HepG2 (cell line): Measurements from ENCODE around the gene IQCH. TPM values are rescaled to one million over a fixed set of nuclear protein-coding genes. Genes with fewer than 3 reads are reported as not detected.

Experiments used
- ATAC-seq: fragments of 200-7000 bp; cut with Tn5 transposase; 3 replicates; pipeline ENCODE4 v1.9.1; 2020; ENCODE audit warnings: mild to moderate bottlenecking, moderate library complexity
- BruUV-seq: library from RNA; stranded (reverse); fragments of 400-500 nt; replicated peaks from 2 replicates; lab custom pipeline; 2021; lab: Mats Ljungman, UMichigan
- CTCF ChIA-PET: fragments of 300-600 bp; formaldehyde crosslinking; extraction: SDS; loops from one replicate; lab custom pipeline; 2021; ENCODE audit warnings: low total read pairs, inconsistent platforms, low intra/inter-chr PET ratio; lab: Yijun Ruan, JAX
- POLR2A ChIA-PET: fragments of 350-600 bp; sonication (Branson Sonifier 250); formaldehyde crosslinking; loops from one replicate; lab custom pipeline; 2020; ENCODE audit warnings: antibody characterized with exemption, inconsistent platforms; lab: Yijun Ruan, JAX
- DNase-seq: peaks from one replicate; pipeline ENCODE4 v3.0.0-alpha.2; 2015; ENCODE audit warnings: low spot score
- FAIRE-seq: peaks from 3 replicates; lab custom pipeline; 2011; peaks lifted over from hg19 to GRCh38; lab: Jason Lieb, UNC
- H2AFZ ChIP-seq: one replicate; pipeline ENCODE4 v1.6.1; 2011; ENCODE audit warnings: low read length, inconsistent platforms
- H3K27ac ChIP-seq: fragments of 300-600 bp; 3 replicates; pipeline ENCODE4 v1.8.0; 2011; ENCODE audit warnings: mixed run types, mild to moderate bottlenecking, mixed read lengths, low read length, inconsistent platforms; ENCODE audit not compliant: insufficient read depth; ENCODE audit errors: extremely low read length
- H3K27me3 ChIP-seq, 2 experiments: fragments of 200-600 bp in 1 of 2; 2 replicates in 1 of 2; 3 replicates in 1 of 2; pipeline versions ENCODE4 v1.6.0 to v1.8.0; 2011; ENCODE audit warnings: low read length in 2 of 2, mild to moderate bottlenecking in 2 of 2, moderate library complexity in 2 of 2, inconsistent platforms in 1 of 2; ENCODE audit not compliant: insufficient read depth in 2 of 2, control insufficient read depth in 1 of 2
- H3K36me3 ChIP-seq, 2 experiments: fragments of 200-600 bp in 1 of 2; replicated peaks in 1 of 2; 2 replicates in 1 of 2; 3 replicates in 1 of 2; pipeline versions ENCODE4 v1.5.1 to v1.8.0; 2011; ENCODE audit warnings: low read length in 2 of 2, inconsistent platforms in 1 of 2; ENCODE audit not compliant: insufficient read depth in 2 of 2, control insufficient read depth in 1 of 2
- H3K4me1 ChIP-seq: 2 replicates; pipeline ENCODE4 v1.5.1; 2012; ENCODE audit warnings: low read length, inconsistent platforms; ENCODE audit not compliant: insufficient read depth
- H3K4me2 ChIP-seq: 2 replicates; pipeline ENCODE4 v1.6.0; 2011; ENCODE audit warnings: low read depth, low read length, inconsistent platforms
- H3K4me3 ChIP-seq, 3 experiments: fragments of 200-600 bp in 1 of 3; sonication (generic), shearing (Covaris generic) in 1 of 3; replicated peaks in 1 of 3; 2 replicates each; pipeline ENCODE4 v1.5.1; 2011 to 2016; ENCODE audit warnings: low read length in 3 of 3, inconsistent platforms in 2 of 3, low read depth in 2 of 3, mild to moderate bottlenecking in 2 of 3, control low read depth in 1 of 3, mixed read lengths in 1 of 3; ENCODE audit not compliant: insufficient read depth in 1 of 3
- H3K79me2 ChIP-seq: one replicate; pipeline ENCODE4 v1.6.1; 2011; ENCODE audit warnings: low read length, inconsistent platforms; ENCODE audit not compliant: insufficient read depth
- H3K9ac ChIP-seq: 2 replicates; pipeline ENCODE4 v1.6.0; 2011; ENCODE audit warnings: mild to moderate bottlenecking, low read depth, low read length, inconsistent platforms; ENCODE audit not compliant: insufficient read depth
- H3K9me3 ChIP-seq: 2 replicates; pipeline ENCODE4 v1.5.1; 2012; ENCODE audit warnings: mild to moderate bottlenecking, low read length
- H4K20me1 ChIP-seq: 2 replicates; pipeline ENCODE4 v1.6.0; 2011; ENCODE audit warnings: inconsistent platforms, mild to moderate bottlenecking, low read length, moderate library complexity; ENCODE audit not compliant: insufficient read depth
- ELF1 ChIP-seq: sonication (generic); formaldehyde crosslinking; IDR thresholded peaks from 2 replicates; pipeline ENCODE4 v1.4.0; 2020; ENCODE audit warnings: missing genetic modification reagents
- FOXK2 ChIP-seq: fragments of 450-650 bp; IDR thresholded peaks from 2 replicates; pipeline ENCODE4 v1.6.1; 2016
- KMT2B ChIP-seq: IDR thresholded peaks from 2 replicates; pipeline ENCODE4 v1.6.1; 2016; ENCODE audit warnings: missing genetic modification reagents, missing compliant biosample characterization
- NFAT5 ChIP-seq: sonication (generic); formaldehyde crosslinking; IDR thresholded peaks from 2 replicates; pipeline ENCODE4 v1.4.0; 2020; ENCODE audit warnings: missing genetic modification reagents
- ZMYM3 ChIP-seq: sonication (generic); formaldehyde crosslinking; IDR thresholded peaks from 2 replicates; pipeline ENCODE4 v1.5.1; 2020; ENCODE audit warnings: mild to moderate bottlenecking, missing genetic modification reagents
- WGBS: methylation state at CpG from one replicate; pipeline ENCODE4 v1.1.6; 2017; ENCODE audit warnings: low lambda C conversion rate; 5-methylcytosine and 5-hydroxymethylcytosine counted together
- in situ Hi-C: cut with HindIII; loops from 2 replicates; pipeline ENCODE4 v1.10.0; 2017; ENCODE audit warnings: low pct_unique_long_range_greater_than_20kb; ENCODE audit not compliant: extremely low pct_ligation_motif_present
- intact Hi-C: fragments of 100-400 bp; cut with micrococcal nuclease; formaldehyde crosslinking; loops from one replicate; pipeline ENCODE4 v1.10.0; 2022; ENCODE audit not compliant: unreplicated experiment
- polyA plus RNA-seq, 8 experiments: library from polyadenylated mRNA; depleted of rRNA in 3 of 8; stranded (reverse) in 7 of 8; unstranded in 1 of 8; fragments of >200 nt; fragmentation: Illumina TruSeq in 4 of 8; extraction: Trizol in 4 of 8; gene quantifications; 2 replicates each; pipeline versions ENCODE4 v1.2.1 to v1.2.3, GENCODE V29; 2011 to 2016; ENCODE audit warnings: low read depth in 4 of 8, missing spikeins in 1 of 8, mixed read lengths in 1 of 8; ENCODE audit not compliant: insufficient read depth in 1 of 8
- total RNA-seq, 5 experiments: library from RNA; depleted of rRNA; stranded (reverse); fragments of >200 nt; fragmentation: Illumina TruSeq; extraction: Trizol; gene quantifications; 2 replicates each; pipeline ENCODE4 v1.2.3, GENCODE V29; 2016; ENCODE audit warnings: low read depth in 1 of 5

The IQCH gene
- total and polyA plus RNA-seq, 2 of the 13 experiments (the other 11 are each of a cell fraction or from before 2014, with no cell fraction given): 0.16 to 0.55 TPM

- CTCF ChIA-PET: no interaction called here
- no peaks in the 10 kb centered on the region for H4K20me1 ChIP-seq
- 73% methylated on average over 1 of the region's 1 CpG for WGBS
- H2AFZ ChIP-seq: no peak overlapping the region
- no peak overlapping the region for H3K27ac ChIP-seq
- BruUV-seq: no TSS peak
- no peak overlapping the region for H3K4me3 ChIP-seq
- no peaks in the 10 kb centered on the region for H3K9me3 ChIP-seq
- ATAC-seq (no peak), DNase-seq (no peak), FAIRE-seq (no peak)
- H3K4me2 ChIP-seq: no peak overlapping the region
- POLR2A ChIA-PET: no interaction called here
- in situ Hi-C loops: no loop called here
- intact Hi-C loops: no loop called here
- no peaks in the 10 kb centered on the region for H3K79me2 ChIP-seq
- H3K36me3 ChIP-seq: no peaks in the 10 kb centered on the region
- peaks cover 8% of the 10 kb centered on the region; the same call in 1 of the 2 replicates for H3K4me1 ChIP-seq
- H3K9ac ChIP-seq: no peak overlapping the region
- no peaks in the 10 kb centered on the region for H3K27me3 ChIP-seq
- no peak for TF ChIP-seq FOXK2
- no peak for TF ChIP-seq KMT2B (CRISPR knock-in tag)
- no peak for TF ChIP-seq NFAT5 (CRISPR knock-in tag)
- TF ChIP-seq ELF1 (CRISPR knock-in tag): no peak
- no peak for TF ChIP-seq ZMYM3 (CRISPR knock-in tag)
These were observed 279.8 kb downstream of the IQCH start for GRCh38 chr15:67534360-67534759.
